Right lung (tissue), 5 donors: ENCODE measurements around the gene PLB1. TPM values are rescaled to one million over a fixed set of nuclear protein-coding genes. Genes with fewer than 3 reads are reported as not detected.
"Not testable (repeated sequence)": the region's sequence is repeated elsewhere in the genome, so short reads cannot be mapped to it uniquely, and the experiment has no call there.

ENCODE experiments used
- DNase-seq, 2 donors: peaks; one replicate each; pipeline ENCODE4 v3.0.0-alpha.2; 2013
- polyA plus RNA-seq, 5 donors: library from polyadenylated mRNA; unstranded; fragments of 120-200 nt; gene quantifications; one replicate each; pipeline versions ENCODE4 v1.2.1 to v1.2.3, GENCODE V29; 2013; ENCODE audit warnings: inconsistent platforms in 1 of 5, low replicate concordance in 1 of 5; ENCODE audit not compliant: insufficient read length in 5 of 5, insufficient read depth in 1 of 5

Gene PLB1
- polyA plus RNA-seq, 5 donors, result 1.2 to 2.1 (median 1.7) TPM

DNA sequence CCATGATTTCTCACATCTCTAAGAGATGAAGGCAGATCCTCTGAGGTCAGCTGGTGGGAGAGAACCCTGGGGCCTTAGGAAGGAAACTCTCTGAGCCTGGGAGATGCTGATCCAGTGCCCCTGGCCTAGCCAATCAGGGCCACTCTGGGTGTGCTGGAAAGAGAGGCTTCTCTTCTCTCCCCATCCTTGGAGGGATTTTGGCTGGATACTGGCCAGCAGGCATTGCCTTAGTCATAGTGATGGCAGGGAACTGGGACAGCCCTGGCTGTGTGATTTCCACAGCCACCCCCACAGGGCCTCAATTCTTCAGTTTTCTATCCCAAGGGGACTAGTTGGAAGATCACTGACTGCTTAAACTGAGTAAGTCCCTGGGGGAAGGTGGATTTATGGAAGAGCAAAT lies 26.6 kb upstream of the PLB1 start:
- DNase-seq, result no peak

DNA sequence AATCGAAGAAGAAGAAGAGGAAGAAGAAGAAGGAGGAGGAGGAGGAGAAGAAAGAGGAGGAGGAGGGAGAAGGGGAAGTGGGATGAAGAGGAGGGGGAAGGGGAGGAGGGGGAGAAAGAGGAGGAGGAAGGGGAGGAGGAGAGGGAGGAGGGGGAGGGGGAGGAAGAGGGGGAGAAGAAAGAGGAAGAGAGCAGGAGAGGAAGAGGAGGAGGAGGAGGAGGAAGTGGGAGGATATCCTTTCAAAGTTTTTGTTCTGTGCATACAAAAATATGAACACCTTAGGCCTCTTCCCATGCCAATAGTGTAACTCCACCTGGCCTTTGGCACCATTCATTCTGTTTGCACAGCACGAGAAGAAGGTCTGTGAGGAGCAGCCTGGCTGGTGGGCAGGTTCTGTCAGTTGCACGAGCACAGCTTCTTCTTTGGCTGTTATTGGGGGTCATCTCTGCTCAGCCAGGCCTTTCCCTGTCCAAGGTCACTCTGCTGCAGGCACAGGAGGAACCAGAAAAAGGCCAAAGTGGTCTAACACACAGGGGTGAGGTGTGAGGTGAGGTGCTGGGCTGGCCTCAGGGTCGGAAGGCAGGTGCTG lies 25.8 kb upstream of the PLB1 start:
- no peak for DNase-seq

DNA sequence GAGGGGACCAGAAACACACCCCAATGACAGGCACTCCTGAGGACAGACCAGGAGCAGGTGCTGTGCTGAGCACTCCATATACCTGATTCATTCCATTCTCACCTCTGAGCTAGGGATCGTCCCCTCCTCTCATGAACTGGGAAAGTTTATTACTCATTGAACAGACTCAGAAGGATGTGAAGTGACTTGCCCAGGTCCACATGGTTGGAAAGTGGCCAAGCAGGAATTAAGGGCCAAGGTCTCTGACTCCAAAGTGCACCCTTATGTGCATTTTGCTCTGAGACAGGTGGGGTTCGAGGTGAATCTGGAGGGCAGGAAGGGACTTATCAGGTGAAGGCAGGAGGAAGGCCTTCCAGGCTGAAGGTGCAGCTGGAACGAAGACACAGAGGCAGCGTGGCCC lies 25.1 kb upstream of the PLB1 start:
- no peak for DNase-seq

DNA sequence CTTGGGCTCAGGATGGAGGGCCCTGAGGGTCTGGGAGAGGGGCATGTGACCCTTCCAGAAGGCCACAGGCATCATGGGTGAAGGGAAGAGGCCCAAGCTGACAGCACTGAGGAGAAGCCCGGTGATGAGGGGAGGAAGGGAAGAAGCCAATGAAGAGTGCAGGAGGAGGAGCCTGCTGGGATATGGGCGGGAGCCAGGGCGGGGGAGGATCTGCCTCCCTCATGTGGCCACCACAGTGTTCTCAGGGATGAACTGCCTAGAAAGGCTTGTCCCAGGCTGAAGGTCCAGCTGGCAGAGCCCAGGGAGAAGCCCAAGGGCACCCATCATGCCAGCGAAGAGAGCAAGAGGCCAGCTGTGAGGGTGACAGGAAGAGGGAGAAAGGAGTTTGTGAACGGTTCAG lies 24.6 kb upstream of the PLB1 start:
- no peak for DNase-seq

DNA sequence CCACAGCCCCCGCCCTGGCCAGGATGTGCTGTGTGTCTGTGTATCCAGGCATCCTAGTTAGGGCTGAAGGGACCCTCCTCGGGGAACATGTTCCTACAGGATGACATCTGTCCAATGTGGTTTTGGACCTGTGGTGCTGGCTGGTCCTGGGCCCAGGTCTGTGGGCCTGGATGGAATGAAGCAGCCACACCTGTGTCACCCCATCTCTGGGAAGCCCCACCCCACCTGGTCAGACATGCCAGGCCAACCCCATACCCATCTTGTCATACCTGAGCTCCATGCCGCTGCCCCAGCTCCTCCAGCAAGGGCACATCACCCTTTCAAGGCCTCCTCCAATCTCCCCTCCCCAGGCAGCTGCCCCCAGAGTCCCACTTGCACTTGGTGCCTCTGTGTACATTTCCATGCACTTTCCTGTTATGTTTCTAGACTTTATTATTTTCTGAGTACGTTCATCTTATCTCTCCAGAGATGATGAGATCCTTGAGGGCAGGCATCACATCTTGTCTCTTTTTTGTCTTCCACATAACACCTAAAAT lies 24.1 kb upstream of the PLB1 start:
- no peak for DNase-seq

DNA sequence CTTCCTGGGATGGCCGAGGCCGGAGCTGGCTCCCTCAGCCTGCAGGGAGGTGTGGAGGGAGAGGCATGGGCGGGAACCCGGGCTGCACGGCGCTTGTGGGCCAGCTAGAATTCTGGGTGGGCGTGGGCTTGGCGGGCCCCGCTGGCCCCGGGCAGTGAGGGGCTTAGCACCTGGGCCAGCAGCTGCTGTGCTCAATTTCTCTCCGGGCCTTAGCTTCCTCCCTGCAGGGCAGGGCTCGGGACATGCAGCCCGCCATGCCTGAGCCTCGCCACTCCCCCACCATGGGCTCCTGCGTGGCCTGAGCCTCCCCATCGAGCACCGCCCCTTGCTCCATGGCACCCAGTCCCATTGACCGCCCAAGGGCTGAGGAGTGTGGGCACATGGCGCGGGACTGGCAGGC lies 23.2 kb upstream of the PLB1 start:
- not testable (repeated sequence) for DNase-seq

GRCh38 chr2:28475088-28475595 lies 20.7 kb upstream of the PLB1 start:
- DNase-seq, result no peak

DNA sequence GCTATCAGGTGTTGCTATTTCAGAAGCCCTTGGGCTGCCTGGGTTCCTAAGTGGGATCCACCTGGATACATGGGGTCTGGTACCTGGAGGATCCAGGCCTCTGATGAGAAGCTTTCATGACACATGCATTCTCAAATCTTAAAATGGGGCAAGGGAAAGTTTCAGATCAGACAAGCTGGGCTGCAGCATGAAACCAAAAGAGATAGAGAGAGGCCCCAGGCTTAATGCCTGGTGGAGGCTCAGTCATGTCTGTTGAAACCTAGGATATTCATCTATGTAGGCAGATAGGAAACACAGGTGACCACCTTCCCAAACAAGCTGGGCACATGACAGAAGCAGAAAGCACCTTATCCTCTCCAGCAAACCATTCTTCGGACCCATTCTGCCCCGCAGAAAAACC lies 18.8 kb upstream of the PLB1 start:
- no peak for DNase-seq

DNA sequence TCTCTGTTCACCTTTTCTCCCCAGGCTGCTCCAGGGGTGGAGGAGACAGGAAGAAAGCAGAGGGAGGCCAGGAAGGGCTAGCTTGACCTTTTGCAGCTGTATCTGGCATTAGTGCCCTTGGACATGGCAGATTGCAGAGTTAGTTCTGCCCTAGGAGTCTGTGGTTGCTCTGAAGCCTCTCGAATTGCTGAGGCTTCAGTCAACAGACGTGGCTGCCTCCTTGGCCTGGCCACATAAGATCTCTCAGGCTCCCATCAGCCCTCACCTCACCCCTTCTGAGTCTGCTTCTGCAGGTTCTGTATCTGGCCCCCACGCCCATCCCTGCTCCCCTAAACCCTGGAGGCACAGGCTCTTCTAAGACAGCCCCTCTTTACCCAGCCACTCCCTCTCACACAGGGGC lies 18.2 kb upstream of the PLB1 start:
- DNase-seq, result no peak

DNA sequence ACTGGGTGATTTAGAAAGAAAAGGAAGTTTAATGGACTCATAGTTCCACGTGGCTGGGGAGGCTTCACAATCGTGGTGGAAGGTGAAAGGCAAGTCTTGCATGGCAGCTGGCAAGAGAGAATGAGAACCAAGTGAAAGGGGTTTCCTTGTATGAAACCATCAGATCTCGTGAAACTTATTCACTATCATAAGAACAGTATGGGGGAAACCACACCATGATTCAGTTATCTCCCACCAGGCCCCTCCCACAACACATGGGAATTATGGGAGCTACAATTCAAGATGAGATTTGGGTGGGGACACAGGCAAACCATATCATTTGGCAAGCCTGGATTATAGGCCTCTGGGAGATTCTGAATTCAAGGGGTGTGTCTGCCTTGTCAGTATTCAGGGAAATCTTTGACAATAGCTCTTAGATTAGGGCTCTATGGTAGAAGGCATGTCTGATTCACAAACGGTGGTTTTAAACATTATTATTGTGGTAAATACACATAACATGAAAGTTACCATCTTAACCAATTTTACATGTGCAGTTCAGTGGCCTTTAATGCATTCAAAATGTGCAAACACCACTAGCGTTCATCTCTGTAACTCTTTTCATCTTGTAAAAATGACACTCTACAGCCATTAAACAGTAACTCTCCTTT lies 15.3 kb upstream of the PLB1 start:
- no peak for DNase-seq

- no peak for DNase-seq
These were observed 14.0 kb upstream of the PLB1 start for GRCh38 chr2:28481905-28482304.

DNA sequence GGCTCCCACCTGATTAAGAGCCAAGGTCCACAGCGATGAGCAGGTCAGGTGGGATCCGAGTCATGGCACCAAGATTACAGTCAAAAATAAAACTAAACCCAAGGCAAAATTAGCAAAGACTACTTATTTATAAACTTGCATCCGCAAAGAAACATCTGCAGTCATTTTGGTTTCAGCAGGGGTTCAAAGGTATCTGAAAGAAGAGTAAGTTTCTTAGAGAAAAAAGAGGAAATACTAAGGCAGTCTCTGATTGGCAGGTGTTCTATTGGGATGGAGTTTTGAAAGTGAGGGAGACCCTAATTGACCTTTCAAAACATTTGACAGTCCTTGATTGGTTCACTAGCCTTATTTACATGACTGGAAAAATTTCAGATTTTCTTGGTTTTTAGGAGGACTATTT lies 11.0 kb upstream of the PLB1 start:
- no peak for DNase-seq

- DNase-seq, result no peak
These were observed 9.3 kb upstream of the PLB1 start for GRCh38 chr2:28486526-28486925.

DNA sequence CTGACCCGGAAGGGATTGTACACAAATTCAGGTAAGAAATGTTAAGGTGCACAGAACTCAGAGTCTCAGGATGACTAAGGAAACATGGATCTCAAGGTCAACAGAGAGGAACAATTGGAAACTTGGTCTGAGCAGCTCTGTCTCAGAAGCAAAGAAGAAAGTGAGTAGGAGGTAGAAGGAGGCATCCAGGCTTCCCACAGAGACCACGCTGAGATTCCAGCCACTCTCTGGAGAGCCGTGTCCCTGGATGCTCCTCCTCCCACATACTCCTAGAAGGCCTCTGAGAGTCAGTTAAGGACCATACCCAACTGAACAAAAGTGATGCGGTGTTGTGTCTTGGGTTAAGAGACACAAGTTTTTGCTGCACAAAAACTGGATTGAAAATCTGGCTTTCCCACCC lies 8.6 kb upstream of the PLB1 start:
- no peak for DNase-seq

DNA sequence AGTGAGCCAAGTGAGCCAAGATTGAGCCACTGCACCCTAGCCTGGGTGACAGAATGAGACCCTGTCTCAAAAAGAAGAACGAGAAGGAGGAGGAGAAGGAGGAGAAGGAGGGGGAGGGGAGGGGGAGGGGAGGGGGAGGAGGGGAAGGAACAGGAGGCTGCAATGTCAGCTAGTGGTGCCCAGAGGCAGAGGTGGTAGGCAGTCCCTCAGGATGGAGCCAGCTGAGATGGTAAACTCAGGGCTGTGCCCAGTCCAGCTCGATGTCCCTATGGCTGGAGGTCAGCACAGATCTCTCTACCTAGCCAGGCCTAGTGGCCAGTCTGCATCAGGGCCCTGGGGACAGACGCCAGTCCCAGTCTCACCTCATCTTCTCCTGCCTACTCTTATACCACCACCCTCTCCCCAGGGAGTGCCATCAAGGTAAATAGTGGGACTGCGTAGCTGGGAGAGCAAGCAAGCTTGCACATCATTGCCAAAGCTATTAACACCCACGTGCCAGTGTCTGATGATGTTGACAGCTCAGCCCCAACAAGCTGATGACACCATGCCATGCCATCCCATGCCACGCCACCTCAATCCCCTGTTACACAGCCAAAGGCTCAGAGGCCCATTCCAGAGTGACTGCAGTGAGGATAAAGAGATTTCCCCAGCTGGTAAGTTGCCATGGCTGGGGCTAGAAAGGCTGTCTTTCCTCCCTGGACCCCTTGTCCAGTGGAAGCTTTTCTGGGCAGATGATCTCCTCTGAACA lies 7.6 kb upstream of the PLB1 start:
- DNase-seq, result no peak

- DNase-seq, result no peak
These were observed 6.8 kb upstream of the PLB1 start for GRCh38 chr2:28488858-28489575.

DNA sequence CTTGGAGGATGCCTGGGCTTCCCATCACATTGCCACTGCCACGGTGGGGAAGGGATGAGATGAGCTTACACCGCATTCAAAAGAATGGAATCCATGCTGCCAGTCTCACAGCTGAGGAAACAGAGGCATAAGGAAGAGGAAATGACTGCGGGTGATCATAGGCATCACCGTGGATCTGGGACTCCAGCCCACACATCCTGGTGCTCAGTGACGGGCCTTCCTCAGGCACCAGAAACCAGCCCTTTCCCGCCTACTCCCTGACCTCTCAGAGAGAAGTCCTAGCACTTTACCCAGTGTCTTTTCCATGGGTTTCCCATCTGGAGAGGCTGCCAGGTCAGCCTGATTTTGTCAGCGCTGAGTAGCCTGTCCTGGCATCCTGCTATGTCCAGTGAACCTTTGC lies 5.3 kb upstream of the PLB1 start:
- DNase-seq, result no peak

- DNase-seq, result no peak
These were observed 3.6 kb upstream of the PLB1 start for GRCh38 chr2:28492282-28492681.

DNA sequence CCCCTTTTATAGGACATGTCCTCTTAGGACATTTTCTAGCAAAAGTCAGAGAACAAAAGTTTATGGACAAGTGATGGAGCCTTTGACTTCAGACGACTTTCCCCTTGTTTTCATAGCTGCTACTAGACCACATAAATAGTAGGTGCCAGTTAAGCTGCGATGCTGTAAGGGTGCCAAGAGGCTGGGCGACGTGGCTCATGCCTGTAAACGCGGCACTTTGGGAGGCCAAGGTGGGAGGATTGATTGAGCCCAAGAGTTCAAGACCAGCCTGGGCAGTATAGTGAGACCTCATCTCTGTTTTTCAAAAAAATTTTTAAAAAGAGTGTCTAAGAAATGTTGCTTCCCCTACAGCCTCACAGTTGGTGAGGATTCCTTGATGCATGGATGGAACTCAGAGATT lies 2.2 kb upstream of the PLB1 start:
- no peak for DNase-seq

DNA sequence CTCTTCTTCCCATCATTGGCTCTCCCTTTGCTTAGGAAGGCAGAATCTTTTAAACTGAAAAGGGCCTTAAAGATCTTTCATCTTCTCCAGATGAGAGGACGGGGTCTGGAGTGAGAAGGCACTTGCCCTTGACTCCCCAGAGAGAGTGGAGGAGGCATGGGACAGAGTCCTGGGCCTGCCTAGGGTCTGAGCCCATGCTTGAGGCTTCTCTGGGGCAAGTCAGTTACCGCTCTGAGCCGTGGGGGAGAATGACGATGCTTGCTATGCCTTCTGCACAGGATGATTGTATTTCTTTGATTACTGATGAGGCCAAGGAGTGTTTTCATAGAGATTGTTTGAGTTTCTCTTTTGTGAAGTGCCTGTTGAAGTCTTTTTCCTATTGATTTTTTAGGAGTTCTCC lies 921 bp downstream of the PLB1 start:
- DNase-seq, result no peak

GRCh38 chr2:28497206-28497605 lies 1.3 kb downstream of the PLB1 start:
- no peak for DNase-seq

- DNase-seq, result no peak
These were observed 3.4 kb downstream of the PLB1 start for GRCh38 chr2:28499282-28499681.
